SK-N-SH (cell line): ENCODE data around the gene ABCF3. TPM values are rescaled to one million over a fixed set of nuclear protein-coding genes. Genes with fewer than 3 reads are reported as not detected.

Experiments
- CTCF ChIA-PET: fragments of 300-600, 350-600 bp; formaldehyde crosslinking; extraction: SDS; loops from one replicate; lab custom pipeline; 2021; lab: Yijun Ruan, JAX
- POLR2A ChIA-PET: fragments of 350-600 bp; sonication (Branson Sonifier 250); formaldehyde crosslinking; extraction: SDS; loops from one replicate; lab custom pipeline; 2020; ENCODE audit warnings: antibody characterized with exemption, inconsistent platforms; lab: Yijun Ruan, JAX
- DNase-seq: peaks from one replicate; pipeline ENCODE4 v3.0.0; 2012
- H2AFZ ChIP-seq: fragments of 200-600 bp; sonication (generic); 2 replicates; pipeline ENCODE4 v1.8.1; 2016; ENCODE audit warnings: antibody characterized with exemption, mild to moderate bottlenecking, low read depth
- H3F3A ChIP-seq: fragments of 200-600 bp; sonication (generic); replicated peaks from 2 replicates; pipeline ENCODE3; 2016; ENCODE audit warnings: antibody characterized with exemption, mild to moderate bottlenecking; ENCODE audit not compliant: insufficient read depth
- H3K27ac ChIP-seq, 2 experiments: fragments of 200-500 bp in 1 of 2; fragments of 200-600 bp in 1 of 2; sonication (Bioruptor generic) in 1 of 2; sonication (generic), shearing (Covaris generic) in 1 of 2; 2 replicates each; pipeline versions ENCODE4 v1.5.1 to v1.6.1; 2014 to 2016; ENCODE audit warnings: low read depth in 2 of 2, inconsistent platforms in 1 of 2, low read length in 1 of 2, mild to moderate bottlenecking in 1 of 2, mixed read lengths in 1 of 2
- H3K27me3 ChIP-seq: fragments of 200-600 bp; sonication (generic), shearing (Covaris generic); 2 replicates; pipeline ENCODE4 v1.6.1; 2016; ENCODE audit warnings: mixed run types; ENCODE audit not compliant: insufficient read depth
- H3K36me3 ChIP-seq, 2 experiments: fragments of 200-500 bp in 1 of 2; fragments of 200-600 bp in 1 of 2; sonication (Bioruptor generic) in 1 of 2; sonication (generic) in 1 of 2; replicated peaks in 1 of 2; 2 replicates each; pipeline versions ENCODE3 to v1.5.1; 2014 to 2016; ENCODE audit warnings: low read length in 1 of 2, mild to moderate bottlenecking in 1 of 2; ENCODE audit not compliant: insufficient read depth in 2 of 2, control insufficient read depth in 1 of 2
- H3K4me1 ChIP-seq, 2 experiments: fragments of 200-500 bp in 1 of 2; fragments of 200-600 bp in 1 of 2; sonication (Bioruptor generic) in 1 of 2; sonication (generic), shearing (Covaris generic) in 1 of 2; 2 replicates each; pipeline versions ENCODE4 v1.5.1 to v1.6.1; 2014 to 2016; ENCODE audit warnings: low read depth in 1 of 2, low read length in 1 of 2, mixed run types in 1 of 2; ENCODE audit not compliant: insufficient read depth in 2 of 2, control insufficient read depth in 1 of 2
- H3K4me2 ChIP-seq: fragments of 200-600 bp; sonication (generic), shearing (Covaris generic); 2 replicates; pipeline ENCODE4 v1.6.1; 2017; ENCODE audit warnings: mixed run types
- H3K4me3 ChIP-seq, 2 experiments: fragments of 200-500 bp in 1 of 2; fragments of 200-600 bp in 1 of 2; sonication (Bioruptor generic) in 1 of 2; sonication (generic), shearing (Covaris generic) in 1 of 2; 2 replicates each; pipeline versions ENCODE4 v1.5.1 to v1.8.1; 2014 to 2016; ENCODE audit warnings: low read depth in 2 of 2, inconsistent platforms in 1 of 2, low read length in 1 of 2, mild to moderate bottlenecking in 1 of 2, mixed read lengths in 1 of 2, moderate library complexity in 1 of 2
- H3K79me2 ChIP-seq: fragments of 200-600 bp; sonication (generic); 2 replicates; pipeline ENCODE4 v1.8.1; 2017; ENCODE audit warnings: mild to moderate bottlenecking; ENCODE audit not compliant: insufficient read depth
- H3K9ac ChIP-seq: fragments of 200-600 bp; sonication (generic); 2 replicates; pipeline ENCODE4 v1.6.1; 2017; ENCODE audit warnings: mixed run types
- H3K9me2 ChIP-seq: fragments of 200-600 bp; sonication (generic); 2 replicates; pipeline ENCODE4 v1.6.1; 2017; ENCODE audit warnings: mixed run types
- H3K9me3 ChIP-seq: fragments of 200-600 bp; sonication (generic); 2 replicates; pipeline ENCODE4 v1.6.1; 2017; ENCODE audit warnings: mixed run types, mild to moderate bottlenecking, moderate library complexity
- H4K20me1 ChIP-seq: fragments of 200-600 bp; sonication (generic); 2 replicates; pipeline ENCODE4 v1.6.1; 2017; ENCODE audit warnings: mild to moderate bottlenecking, mixed run types; ENCODE audit not compliant: insufficient read depth
- FOSL2 ChIP-seq: IDR thresholded peaks from 2 replicates; pipeline ENCODE4 v1.4.0; 2012; ENCODE audit warnings: low read depth, mild to moderate bottlenecking, moderate library complexity, borderline replicate concordance
- FOXJ3 ChIP-seq: sonication (generic); formaldehyde crosslinking; IDR thresholded peaks from 2 replicates; pipeline ENCODE4 v1.5.1; 2020; ENCODE audit warnings: mild to moderate bottlenecking, missing genetic modification reagents
- FOXM1 ChIP-seq: IDR thresholded peaks from 2 replicates; pipeline ENCODE4 v1.4.0; 2012; ENCODE audit warnings: low read depth, mild to moderate bottlenecking
- GATA2 ChIP-seq: sonication (generic); formaldehyde crosslinking; IDR thresholded peaks from 2 replicates; pipeline ENCODE4 v1.5.0; 2020; ENCODE audit warnings: mild to moderate bottlenecking, missing genetic modification reagents
- MXI1 ChIP-seq: IDR thresholded peaks from 2 replicates; pipeline ENCODE4 v1.6.1; 2012; ENCODE audit warnings: mild to moderate bottlenecking, low read depth, low read length, improper control_type of control experiment
- NFIC ChIP-seq: IDR thresholded peaks from 2 replicates; pipeline ENCODE4 v1.4.0; 2012; ENCODE audit warnings: borderline replicate concordance
- NRF1 ChIP-seq: IDR thresholded peaks from 2 replicates; pipeline ENCODE4 v1.6.1; 2012; ENCODE audit warnings: low read depth, mild to moderate bottlenecking, low read length
- POLR2AphosphoS5 ChIP-seq: IDR thresholded peaks from 2 replicates; pipeline ENCODE4 v1.6.1; 2012; ENCODE audit warnings: low read depth, low read length
- RXRA ChIP-seq: IDR thresholded peaks from 2 replicates; pipeline ENCODE4 v1.4.0; 2012; ENCODE audit warnings: low read depth, mild to moderate bottlenecking, borderline replicate concordance
- SIN3A ChIP-seq: IDR thresholded peaks from 2 replicates; pipeline ENCODE4 v1.6.1; 2012; ENCODE audit warnings: low read depth, mild to moderate bottlenecking, low read length, moderate library complexity, borderline replicate concordance
- SMC3 ChIP-seq: IDR thresholded peaks from 2 replicates; pipeline ENCODE4 v1.6.1; 2012; ENCODE audit warnings: low read depth, low read length, improper control_type of control experiment
- TEAD4 ChIP-seq: IDR thresholded peaks from 2 replicates; pipeline ENCODE4 v1.4.0; 2012; ENCODE audit warnings: mild to moderate bottlenecking, borderline replicate concordance; ENCODE audit not compliant: insufficient read depth
- YY1 ChIP-seq: IDR thresholded peaks from 2 replicates; pipeline ENCODE4 v1.4.0; 2012; ENCODE audit warnings: low read depth, mild to moderate bottlenecking
- WGBS: methylation state at CpG from one replicate; pipeline ENCODE4 v1.1.6; 2017; ENCODE audit warnings: low lambda C conversion rate; 5-methylcytosine and 5-hydroxymethylcytosine counted together
- polyA plus RNA-seq, 3 experiments: library from polyadenylated mRNA; depleted of rRNA; stranded (reverse); fragments of >200 nt; gene quantifications; 2 replicates each; pipeline ENCODE4 v1.2.3, GENCODE V29; 2012
- TF ChIP-seq, protein P1 (sequence below): fragments of 200-600 bp; sonication (generic); IDR thresholded peaks from 2 replicates; pipeline ENCODE4 v1.6.1; 2017; ENCODE audit warnings: antibody characterized with exemption, mild to moderate bottlenecking, moderate library complexity
- TF ChIP-seq, protein P2 (sequence below): IDR thresholded peaks from 2 replicates; pipeline ENCODE4 v1.4.0; 2012; ENCODE audit warnings: low read depth, borderline replicate concordance
- TF ChIP-seq, protein P3 (sequence below): IDR thresholded peaks from 2 replicates; pipeline ENCODE4 v1.6.1; 2012; ENCODE audit warnings: mild to moderate bottlenecking, low read depth, low read length, moderate library complexity
- TF ChIP-seq, protein P4 (sequence below): IDR thresholded peaks from 2 replicates; pipeline ENCODE4; 2012
- TF ChIP-seq, protein P5 (sequence below): fragments of 150-350 bp; IDR thresholded peaks from 2 replicates; pipeline ENCODE4 v1.6.1; 2016; ENCODE audit warnings: mild to moderate bottlenecking, low read depth, low read length
- TF ChIP-seq, protein P6 (sequence below): IDR thresholded peaks from 2 replicates; pipeline ENCODE4 v1.4.0; 2012; ENCODE audit warnings: low read depth, borderline replicate concordance

ABCF3 gene
- polyA plus RNA-seq, 1 of the 3 experiments (the other 2 are of a cell fraction) = 55.6 TPM

DNA sequence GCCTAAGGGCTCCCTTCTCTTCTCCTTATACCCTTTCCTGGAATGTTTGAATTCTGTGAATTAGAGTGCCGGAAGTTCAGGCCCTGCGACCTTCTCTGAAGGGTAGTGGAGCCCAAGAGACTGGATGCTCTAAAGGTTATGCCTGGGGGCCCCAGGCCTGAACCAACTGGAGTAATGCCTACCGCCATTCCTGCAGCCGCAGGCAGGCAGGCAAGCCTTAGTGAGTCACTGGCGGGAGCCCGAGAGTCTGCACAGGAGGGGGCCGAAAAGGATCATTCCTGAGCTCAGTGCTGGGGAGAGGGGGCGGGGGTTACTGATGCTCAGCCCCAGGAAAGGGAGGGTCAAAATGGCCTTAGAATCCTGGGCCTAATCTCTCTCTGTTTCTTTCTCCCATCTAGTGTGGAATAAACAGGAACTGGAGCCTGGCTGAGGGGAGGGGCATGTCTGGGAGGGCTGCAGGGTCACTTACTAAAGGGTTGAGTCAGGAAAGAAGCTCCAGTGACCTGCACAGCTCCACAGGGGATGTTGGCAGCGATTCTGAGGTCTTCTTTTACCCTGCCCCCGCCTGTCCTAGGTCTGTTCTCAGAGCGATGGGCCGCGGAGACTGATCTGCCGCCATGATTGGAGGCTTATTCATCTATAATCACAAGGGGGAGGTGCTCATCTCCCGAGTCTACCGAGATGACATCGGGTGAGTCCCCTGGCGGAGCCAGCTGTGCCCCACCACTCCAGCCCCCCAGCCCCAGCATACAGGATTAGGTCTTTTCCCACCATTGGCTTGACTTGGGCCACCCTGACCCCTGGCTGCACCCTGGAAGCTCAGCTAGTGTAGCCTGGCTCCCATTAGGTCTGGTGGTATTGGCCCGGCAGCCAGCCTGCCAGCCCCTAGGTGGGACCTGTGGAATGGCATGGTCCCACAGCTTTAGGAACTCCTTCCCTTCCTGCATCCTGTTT, 9.3 kb upstream of the ABCF3 start:
- H3K9ac ChIP-seq = peak overlapping the region; percentile 77
- DNase-seq = peak; percentile 75
- H3F3A ChIP-seq = peaks cover 40% of the 10 kb centered on the region
- peaks cover 54% of the 10 kb centered on the region for H3K79me2 ChIP-seq
- no peaks in the 10 kb centered on the region for H3K9me3 ChIP-seq
- CTCF ChIA-PET = interaction anchor here (0.8 to 7.0 kb wide), 9 partner anchors 9 to 281 kb away, joined by 3 to 30 read pairs (median 4); partner anchors contain the start of genes ABCF3 and EEF1AKMT4
- H2AFZ ChIP-seq = no peak overlapping the region
- H3K4me3 ChIP-seq = peak overlapping the region; percentile 93 to 96
- no peaks in the 10 kb centered on the region for H3K9me2 ChIP-seq
- peaks cover 28% of the 10 kb centered on the region for H4K20me1 ChIP-seq
- POLR2A ChIA-PET = interaction anchor here (0.6 to 1.6 kb wide), 3 partner anchors 10 to 92 kb away, joined by 3 to 6 read pairs (median 4); partner anchors contain the start of genes ABCF3 and EEF1AKMT4
- WGBS = 15% methylated on average over 19 of the region's 19 CpGs
- H3K4me1 ChIP-seq = peaks cover 29% of the 10 kb centered on the region in 2 experiments
- no peaks in the 10 kb centered on the region for H3K27me3 ChIP-seq
- H3K4me2 ChIP-seq = peak overlapping the region; percentile 89
- peaks cover 50 to 58% of the 10 kb centered on the region in 2 experiments for H3K36me3 ChIP-seq
- peak overlapping the region; percentile 84 to 86 for H3K27ac ChIP-seq
- TF ChIP-seq, protein P1, sequence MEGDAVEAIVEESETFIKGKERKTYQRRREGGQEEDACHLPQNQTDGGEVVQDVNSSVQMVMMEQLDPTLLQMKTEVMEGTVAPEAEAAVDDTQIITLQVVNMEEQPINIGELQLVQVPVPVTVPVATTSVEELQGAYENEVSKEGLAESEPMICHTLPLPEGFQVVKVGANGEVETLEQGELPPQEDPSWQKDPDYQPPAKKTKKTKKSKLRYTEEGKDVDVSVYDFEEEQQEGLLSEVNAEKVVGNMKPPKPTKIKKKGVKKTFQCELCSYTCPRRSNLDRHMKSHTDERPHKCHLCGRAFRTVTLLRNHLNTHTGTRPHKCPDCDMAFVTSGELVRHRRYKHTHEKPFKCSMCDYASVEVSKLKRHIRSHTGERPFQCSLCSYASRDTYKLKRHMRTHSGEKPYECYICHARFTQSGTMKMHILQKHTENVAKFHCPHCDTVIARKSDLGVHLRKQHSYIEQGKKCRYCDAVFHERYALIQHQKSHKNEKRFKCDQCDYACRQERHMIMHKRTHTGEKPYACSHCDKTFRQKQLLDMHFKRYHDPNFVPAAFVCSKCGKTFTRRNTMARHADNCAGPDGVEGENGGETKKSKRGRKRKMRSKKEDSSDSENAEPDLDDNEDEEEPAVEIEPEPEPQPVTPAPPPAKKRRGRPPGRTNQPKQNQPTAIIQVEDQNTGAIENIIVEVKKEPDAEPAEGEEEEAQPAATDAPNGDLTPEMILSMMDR = no peak
- TF ChIP-seq GATA2 (CRISPR knock-in tag) (no peak), SIN3A (peak; percentile 65; the same call in 1 of the 2 replicates), POLR2AphosphoS5 (peak; percentile 70; the same call in 1 of the 2 replicates), RXRA (no peak), FOSL2 (peak; percentile 70; the same call in 1 of the 2 replicates), NFIC (no peak; the same call in none of the 2 replicates), YY1 (peak; percentile 84), FOXJ3 (no peak), MXI1 (0 out of 2 replicates have a peak, but pooled peaks have one; percentile 34), FOXM1 (no peak), TEAD4 (no peak), NRF1 (no peak), SMC3 (no peak)
- TF ChIP-seq, protein P2, sequence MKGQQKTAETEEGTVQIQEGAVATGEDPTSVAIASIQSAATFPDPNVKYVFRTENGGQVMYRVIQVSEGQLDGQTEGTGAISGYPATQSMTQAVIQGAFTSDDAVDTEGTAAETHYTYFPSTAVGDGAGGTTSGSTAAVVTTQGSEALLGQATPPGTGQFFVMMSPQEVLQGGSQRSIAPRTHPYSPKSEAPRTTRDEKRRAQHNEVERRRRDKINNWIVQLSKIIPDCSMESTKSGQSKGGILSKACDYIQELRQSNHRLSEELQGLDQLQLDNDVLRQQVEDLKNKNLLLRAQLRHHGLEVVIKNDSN = no peak
- TF ChIP-seq, protein P3, sequence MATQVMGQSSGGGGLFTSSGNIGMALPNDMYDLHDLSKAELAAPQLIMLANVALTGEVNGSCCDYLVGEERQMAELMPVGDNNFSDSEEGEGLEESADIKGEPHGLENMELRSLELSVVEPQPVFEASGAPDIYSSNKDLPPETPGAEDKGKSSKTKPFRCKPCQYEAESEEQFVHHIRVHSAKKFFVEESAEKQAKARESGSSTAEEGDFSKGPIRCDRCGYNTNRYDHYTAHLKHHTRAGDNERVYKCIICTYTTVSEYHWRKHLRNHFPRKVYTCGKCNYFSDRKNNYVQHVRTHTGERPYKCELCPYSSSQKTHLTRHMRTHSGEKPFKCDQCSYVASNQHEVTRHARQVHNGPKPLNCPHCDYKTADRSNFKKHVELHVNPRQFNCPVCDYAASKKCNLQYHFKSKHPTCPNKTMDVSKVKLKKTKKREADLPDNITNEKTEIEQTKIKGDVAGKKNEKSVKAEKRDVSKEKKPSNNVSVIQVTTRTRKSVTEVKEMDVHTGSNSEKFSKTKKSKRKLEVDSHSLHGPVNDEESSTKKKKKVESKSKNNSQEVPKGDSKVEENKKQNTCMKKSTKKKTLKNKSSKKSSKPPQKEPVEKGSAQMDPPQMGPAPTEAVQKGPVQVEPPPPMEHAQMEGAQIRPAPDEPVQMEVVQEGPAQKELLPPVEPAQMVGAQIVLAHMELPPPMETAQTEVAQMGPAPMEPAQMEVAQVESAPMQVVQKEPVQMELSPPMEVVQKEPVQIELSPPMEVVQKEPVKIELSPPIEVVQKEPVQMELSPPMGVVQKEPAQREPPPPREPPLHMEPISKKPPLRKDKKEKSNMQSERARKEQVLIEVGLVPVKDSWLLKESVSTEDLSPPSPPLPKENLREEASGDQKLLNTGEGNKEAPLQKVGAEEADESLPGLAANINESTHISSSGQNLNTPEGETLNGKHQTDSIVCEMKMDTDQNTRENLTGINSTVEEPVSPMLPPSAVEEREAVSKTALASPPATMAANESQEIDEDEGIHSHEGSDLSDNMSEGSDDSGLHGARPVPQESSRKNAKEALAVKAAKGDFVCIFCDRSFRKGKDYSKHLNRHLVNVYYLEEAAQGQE = no peak
- TF ChIP-seq, protein P4, sequence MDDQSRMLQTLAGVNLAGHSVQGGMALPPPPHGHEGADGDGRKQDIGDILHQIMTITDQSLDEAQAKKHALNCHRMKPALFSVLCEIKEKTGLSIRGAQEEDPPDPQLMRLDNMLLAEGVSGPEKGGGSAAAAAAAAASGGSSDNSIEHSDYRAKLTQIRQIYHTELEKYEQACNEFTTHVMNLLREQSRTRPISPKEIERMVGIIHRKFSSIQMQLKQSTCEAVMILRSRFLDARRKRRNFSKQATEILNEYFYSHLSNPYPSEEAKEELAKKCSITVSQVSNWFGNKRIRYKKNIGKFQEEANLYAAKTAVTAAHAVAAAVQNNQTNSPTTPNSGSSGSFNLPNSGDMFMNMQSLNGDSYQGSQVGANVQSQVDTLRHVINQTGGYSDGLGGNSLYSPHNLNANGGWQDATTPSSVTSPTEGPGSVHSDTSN = no peak; the same call in none of the 2 replicates
- TF ChIP-seq, protein P5, sequence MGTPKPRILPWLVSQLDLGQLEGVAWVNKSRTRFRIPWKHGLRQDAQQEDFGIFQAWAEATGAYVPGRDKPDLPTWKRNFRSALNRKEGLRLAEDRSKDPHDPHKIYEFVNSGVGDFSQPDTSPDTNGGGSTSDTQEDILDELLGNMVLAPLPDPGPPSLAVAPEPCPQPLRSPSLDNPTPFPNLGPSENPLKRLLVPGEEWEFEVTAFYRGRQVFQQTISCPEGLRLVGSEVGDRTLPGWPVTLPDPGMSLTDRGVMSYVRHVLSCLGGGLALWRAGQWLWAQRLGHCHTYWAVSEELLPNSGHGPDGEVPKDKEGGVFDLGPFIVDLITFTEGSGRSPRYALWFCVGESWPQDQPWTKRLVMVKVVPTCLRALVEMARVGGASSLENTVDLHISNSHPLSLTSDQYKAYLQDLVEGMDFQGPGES = no peak
- TF ChIP-seq, protein P6, sequence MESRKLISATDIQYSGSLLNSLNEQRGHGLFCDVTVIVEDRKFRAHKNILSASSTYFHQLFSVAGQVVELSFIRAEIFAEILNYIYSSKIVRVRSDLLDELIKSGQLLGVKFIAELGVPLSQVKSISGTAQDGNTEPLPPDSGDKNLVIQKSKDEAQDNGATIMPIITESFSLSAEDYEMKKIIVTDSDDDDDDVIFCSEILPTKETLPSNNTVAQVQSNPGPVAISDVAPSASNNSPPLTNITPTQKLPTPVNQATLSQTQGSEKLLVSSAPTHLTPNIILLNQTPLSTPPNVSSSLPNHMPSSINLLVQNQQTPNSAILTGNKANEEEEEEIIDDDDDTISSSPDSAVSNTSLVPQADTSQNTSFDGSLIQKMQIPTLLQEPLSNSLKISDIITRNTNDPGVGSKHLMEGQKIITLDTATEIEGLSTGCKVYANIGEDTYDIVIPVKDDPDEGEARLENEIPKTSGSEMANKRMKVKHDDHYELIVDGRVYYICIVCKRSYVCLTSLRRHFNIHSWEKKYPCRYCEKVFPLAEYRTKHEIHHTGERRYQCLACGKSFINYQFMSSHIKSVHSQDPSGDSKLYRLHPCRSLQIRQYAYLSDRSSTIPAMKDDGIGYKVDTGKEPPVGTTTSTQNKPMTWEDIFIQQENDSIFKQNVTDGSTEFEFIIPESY = no peak
